Gastrocnemius medialis (tissue), 4 donors: ENCODE measurements around the gene SLC5A12. TPM values are rescaled to one million over a fixed set of nuclear protein-coding genes. Genes with fewer than 3 reads are reported as not detected.

Source experiments
- ATAC-seq, 2 donors: fragments of 150-250 bp; one replicate each; pipeline ENCODE4 v1.9.1; 2016
- DNase-seq, 2 donors: peaks; one replicate each; pipeline ENCODE4 v3.0.0-alpha.2; 2019
- H3K27ac ChIP-seq, 4 donors: fragments of 200-600 bp; sonication (generic); 1 replicate in 1 of 4; 2 replicates in 3 of 4; pipeline ENCODE4 v1.5.1; 2016 to 2018; ENCODE audit warnings: mild to moderate bottlenecking in 2 of 4, moderate library complexity in 1 of 4
- H3K27me3 ChIP-seq, 3 donors: fragments of 200-600 bp; sonication (generic) in 2 of 3; 1 replicate in 1 of 3; 2 replicates in 2 of 3; pipeline versions ENCODE4 v1.5.1 to v1.6.0; 2016 to 2019; ENCODE audit warnings: mild to moderate bottlenecking in 1 of 3, moderate library complexity in 1 of 3
- H3K36me3 ChIP-seq, 2 donors: fragments of 200-600 bp; sonication (generic) in 1 of 2; one replicate each; pipeline ENCODE4 v1.5.1; 2017 to 2018
- H3K4me1 ChIP-seq, 2 donors: fragments of 200-600 bp; sonication (generic) in 1 of 2; one replicate each; pipeline ENCODE4 v1.5.1; 2016 to 2017; ENCODE audit warnings: mild to moderate bottlenecking in 2 of 2
- H3K4me3 ChIP-seq, 4 donors: fragments of 200-600 bp; sonication (generic) in 3 of 4; 1 replicate in 1 of 4; 2 replicates in 3 of 4; pipeline ENCODE4 v1.5.1; 2016 to 2019; ENCODE audit warnings: mild to moderate bottlenecking in 2 of 4
- H3K9me3 ChIP-seq, 3 donors: fragments of 200-600 bp; sonication (generic) in 2 of 3; 1 replicate in 1 of 3; 2 replicates in 2 of 3; pipeline ENCODE4 v1.5.1; 2016 to 2019
- CTCF ChIP-seq, 5 experiments: fragments of 450-650 bp in 3 of 5; fragments of 200-600 bp in 2 of 5; sonication (generic) in 2 of 5; IDR thresholded peaks in 4 of 5; conservative IDR thresholded peaks in 1 of 5; 1 replicate in 4 of 5; 2 replicates in 1 of 5; pipeline ENCODE4 v1.5.1; 2016 to 2019; ENCODE audit warnings: antibody characterized with exemption in 5 of 5, mild to moderate bottlenecking in 3 of 5, moderate library complexity in 3 of 5
- POLR2A ChIP-seq, 2 donors: fragments of 450-650 bp; IDR thresholded peaks; one replicate each; pipeline ENCODE4 v1.6.1; 2017; ENCODE audit warnings: antibody characterized with exemption in 2 of 2, mild to moderate bottlenecking in 2 of 2, moderate library complexity in 2 of 2
- in situ Hi-C, 4 donors: fragments of 200-750 bp; cut with MboI; loops; one replicate each; pipeline versions ENCODE4 v1.15.0 to v1.8.0; 2017; ENCODE audit warnings: low sequenced_read_pairs in 4 of 4
- intact Hi-C: fragments of 100-400 bp; cut with DNase I; formaldehyde crosslinking; loops from one replicate; pipeline ENCODE4 v1.15.1; 2023; ENCODE audit warnings: low total_unique reads
- total RNA-seq, 4 donors: library from RNA; depleted of rRNA; stranded (reverse); fragments of >200 nt; gene quantifications; one replicate each; pipeline versions ENCODE4 v1.1.0 to v1.2.3, GENCODE V29; 2016

Gene SLC5A12
- total RNA-seq, 4 donors from 2014 or later = not detected

GRCh38 chr11:26708736-26709456 lies 13.0 kb downstream of the SLC5A12 start:
- H3K36me3 ChIP-seq = no peaks in the 10 kb centered on the region
- no peaks in the 10 kb centered on the region for H3K9me3 ChIP-seq
- in situ Hi-C loops = no loop called here
- intact Hi-C loops = no loop called here
- ATAC-seq (no peak), DNase-seq (no peak)
- no peak overlapping the region for H3K27ac ChIP-seq
- TF ChIP-seq POLR2A (IDR thresholded peaks at IDR 0.05) (no peak), CTCF (IDR thresholded peaks at IDR 0.05 in 4 of 5, conservative IDR thresholded peaks at IDR 0.05 in 1 of 5) (no peak)
- H3K4me3 ChIP-seq = no peak overlapping the region
- H3K27me3 ChIP-seq = no peaks in the 10 kb centered on the region
- no peaks in the 10 kb centered on the region for H3K4me1 ChIP-seq

- ATAC-seq = no peak
These were observed 15.7 kb downstream of the SLC5A12 start for GRCh38 chr11:26706181-26706580.

GRCh38 chr11:26704249-26704648 lies 17.6 kb downstream of the SLC5A12 start:
- H3K4me3 ChIP-seq = no peak overlapping the region
- no peak for ATAC-seq
- no peaks in the 10 kb centered on the region for H3K36me3 ChIP-seq
- H3K4me1 ChIP-seq = no peaks in the 10 kb centered on the region
- DNase-seq = no peak
- in situ Hi-C loops (no loop called here), intact Hi-C loops (no loop called here)
- no peaks in the 10 kb centered on the region for H3K9me3 ChIP-seq
- H3K27ac ChIP-seq = no peak overlapping the region
- no peaks in the 10 kb centered on the region for H3K27me3 ChIP-seq
- no peak for TF ChIP-seq POLR2A (IDR thresholded peaks at IDR 0.05)
- TF ChIP-seq CTCF (IDR thresholded peaks at IDR 0.05 in 4 of 5, conservative IDR thresholded peaks at IDR 0.05 in 1 of 5) = no peak

More at GRCh38 chr11:26706181-26706580, 15.7 kb downstream of the SLC5A12 start:
- Histone ChIP-seq H3K36me3 (no peaks in the 10 kb centered on the region), H3K27ac (no peak overlapping the region), H3K4me3 (no peak overlapping the region), H3K4me1 (no peaks in the 10 kb centered on the region), H3K27me3 (no peaks in the 10 kb centered on the region), H3K9me3 (no peaks in the 10 kb centered on the region)
- no peak for DNase-seq
- intact Hi-C loops = no loop called here
- in situ Hi-C loops = no loop called here
- TF ChIP-seq CTCF (IDR thresholded peaks at IDR 0.05 in 4 of 5, conservative IDR thresholded peaks at IDR 0.05 in 1 of 5) (no peak), POLR2A (IDR thresholded peaks at IDR 0.05) (no peak)

GRCh38 chr11:26703411-26704191 lies 18.3 kb downstream of the SLC5A12 start:
- Histone ChIP-seq H3K36me3 (no peaks in the 10 kb centered on the region), H3K27ac (no peak overlapping the region), H3K4me1 (no peaks in the 10 kb centered on the region), H3K27me3 (no peaks in the 10 kb centered on the region), H3K4me3 (no peak overlapping the region), H3K9me3 (no peaks in the 10 kb centered on the region)
- TF ChIP-seq CTCF (IDR thresholded peaks at IDR 0.05 in 4 of 5, conservative IDR thresholded peaks at IDR 0.05 in 1 of 5) = no peak
- no peak for TF ChIP-seq POLR2A (IDR thresholded peaks at IDR 0.05)
- DNase-seq (no peak), ATAC-seq (no peak)
- in situ Hi-C loops (no loop called here), intact Hi-C loops (no loop called here)
